Measurements from ENCODE around the gene AASS.

AASS gene

GRCh38 chr7:122046402-122046801 is 97.6 kb downstream of the AASS start:
- no peak overlapping the region for H3K4me3 ChIP-seq (ENCODE audit: low read depth in 1 of 2, low read length in 1 of 2)
- H3K27me3 ChIP-seq, result no peaks in the 10 kb centered on the region
- TF ChIP-seq, protein P1, sequence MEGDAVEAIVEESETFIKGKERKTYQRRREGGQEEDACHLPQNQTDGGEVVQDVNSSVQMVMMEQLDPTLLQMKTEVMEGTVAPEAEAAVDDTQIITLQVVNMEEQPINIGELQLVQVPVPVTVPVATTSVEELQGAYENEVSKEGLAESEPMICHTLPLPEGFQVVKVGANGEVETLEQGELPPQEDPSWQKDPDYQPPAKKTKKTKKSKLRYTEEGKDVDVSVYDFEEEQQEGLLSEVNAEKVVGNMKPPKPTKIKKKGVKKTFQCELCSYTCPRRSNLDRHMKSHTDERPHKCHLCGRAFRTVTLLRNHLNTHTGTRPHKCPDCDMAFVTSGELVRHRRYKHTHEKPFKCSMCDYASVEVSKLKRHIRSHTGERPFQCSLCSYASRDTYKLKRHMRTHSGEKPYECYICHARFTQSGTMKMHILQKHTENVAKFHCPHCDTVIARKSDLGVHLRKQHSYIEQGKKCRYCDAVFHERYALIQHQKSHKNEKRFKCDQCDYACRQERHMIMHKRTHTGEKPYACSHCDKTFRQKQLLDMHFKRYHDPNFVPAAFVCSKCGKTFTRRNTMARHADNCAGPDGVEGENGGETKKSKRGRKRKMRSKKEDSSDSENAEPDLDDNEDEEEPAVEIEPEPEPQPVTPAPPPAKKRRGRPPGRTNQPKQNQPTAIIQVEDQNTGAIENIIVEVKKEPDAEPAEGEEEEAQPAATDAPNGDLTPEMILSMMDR (IDR thresholded peaks at IDR 0.05), result no peak
- no peaks in the 10 kb centered on the region for H3K4me1 ChIP-seq (ENCODE audit: control insufficient read depth in 1 of 2, insufficient read depth in 1 of 2, low read depth in 1 of 2, low read length in 1 of 2)
- H3K27ac ChIP-seq, result no peak overlapping the region
- H3K9me3 ChIP-seq, result no peaks in the 10 kb centered on the region
- no peaks in the 10 kb centered on the region for H3K36me3 ChIP-seq

DNA sequence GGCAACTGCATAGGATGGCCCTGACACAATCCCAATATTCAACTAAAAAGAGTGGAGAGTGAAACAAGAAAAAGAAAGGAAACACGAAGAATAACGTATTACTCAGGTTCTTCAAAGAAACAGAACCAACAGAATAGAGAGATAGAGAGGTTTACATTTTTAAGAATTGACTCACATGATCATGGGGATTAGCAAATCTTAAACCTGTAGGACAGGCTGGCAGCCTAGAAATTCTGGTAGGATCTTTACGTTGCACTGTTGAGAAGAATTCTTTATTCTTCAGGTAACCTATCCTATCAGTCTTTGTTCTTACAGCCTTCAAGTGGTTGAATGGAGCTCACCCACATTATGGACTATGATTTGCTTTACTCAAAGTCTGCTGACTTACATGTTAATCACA is 103.9 kb downstream of the AASS start:
- Histone ChIP-seq H3K9me3 (no peaks in the 10 kb centered on the region), H3K27ac (no peak overlapping the region), H3K4me3 (ENCODE audit: low read depth in 1 of 2, low read length in 1 of 2) (no peak overlapping the region), H3K4me1 (ENCODE audit: control insufficient read depth in 1 of 2, insufficient read depth in 1 of 2, low read depth in 1 of 2, low read length in 1 of 2) (no peaks in the 10 kb centered on the region), H3K27me3 (no peaks in the 10 kb centered on the region), H3K36me3 (no peaks in the 10 kb centered on the region)
- TF ChIP-seq, protein P1 (IDR thresholded peaks at IDR 0.05), result no peak

DNA sequence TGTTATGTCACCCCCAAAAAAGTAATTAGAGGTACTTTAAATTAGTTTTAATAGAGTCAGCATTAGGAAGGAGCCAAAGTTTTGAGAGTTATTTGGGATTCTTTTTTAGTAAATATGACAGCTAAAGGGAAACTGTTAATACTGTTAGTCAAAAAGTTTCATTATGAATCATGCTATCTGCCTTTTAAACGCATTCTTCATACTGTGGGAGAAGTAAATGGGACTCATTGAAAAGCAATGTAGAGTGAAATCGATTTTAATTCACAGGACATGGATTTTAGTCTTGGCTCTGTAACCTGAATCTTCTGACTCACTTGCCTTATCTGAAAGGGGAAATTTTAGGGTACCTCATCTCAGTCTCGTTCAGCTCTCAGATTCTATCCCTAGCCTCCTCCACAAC is 105.1 kb downstream of the AASS start:
- TF ChIP-seq, protein P1 (IDR thresholded peaks at IDR 0.05), result no peak

DNA sequence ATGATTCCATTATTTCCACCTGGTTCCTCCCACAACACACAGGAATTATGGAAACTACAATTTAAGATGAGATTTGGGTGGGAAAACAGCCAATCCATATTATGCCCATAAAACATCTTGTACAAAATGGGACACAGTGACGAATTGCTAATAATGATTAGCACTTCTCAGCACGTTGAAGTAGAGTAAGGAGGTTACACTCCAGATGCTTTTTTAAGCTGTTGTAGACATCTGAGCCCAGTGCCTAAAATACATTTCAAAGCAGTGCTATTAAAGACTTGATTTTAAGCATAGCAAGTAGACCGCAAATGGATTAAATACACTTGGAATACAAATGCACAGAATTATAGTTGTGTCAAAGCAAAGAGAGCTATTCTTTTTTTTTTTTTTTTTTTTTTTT is 105.9 kb downstream of the AASS start:
- Histone ChIP-seq H3K4me1 (ENCODE audit: control insufficient read depth in 1 of 2, insufficient read depth in 1 of 2, low read depth in 1 of 2, low read length in 1 of 2) (no peaks in the 10 kb centered on the region), H3K27me3 (no peaks in the 10 kb centered on the region), H3K9me3 (no peaks in the 10 kb centered on the region), H3K4me3 (ENCODE audit: low read depth in 1 of 2, low read length in 1 of 2) (no peak overlapping the region), H3K36me3 (no peaks in the 10 kb centered on the region), H3K27ac (no peak overlapping the region)
- TF ChIP-seq, protein P1 (IDR thresholded peaks at IDR 0.05), result no peak

More for the DNA sequence above, 105.1 kb downstream of the AASS start:
- Histone ChIP-seq H3K36me3 (no peaks in the 10 kb centered on the region), H3K9me3 (no peaks in the 10 kb centered on the region), H3K4me1 (ENCODE audit: control insufficient read depth in 1 of 2, insufficient read depth in 1 of 2, low read depth in 1 of 2, low read length in 1 of 2) (no peaks in the 10 kb centered on the region), H3K27me3 (no peaks in the 10 kb centered on the region), H3K27ac (no peak overlapping the region), H3K4me3 (ENCODE audit: low read depth in 1 of 2, low read length in 1 of 2) (no peak overlapping the region)

- Histone ChIP-seq H3K27ac (no peak overlapping the region), H3K4me1 (ENCODE audit: control insufficient read depth in 1 of 2, insufficient read depth in 1 of 2, low read depth in 1 of 2, low read length in 1 of 2) (no peaks in the 10 kb centered on the region), H3K36me3 (no peaks in the 10 kb centered on the region), H3K27me3 (no peaks in the 10 kb centered on the region), H3K4me3 (ENCODE audit: low read depth in 1 of 2, low read length in 1 of 2) (no peak overlapping the region), H3K9me3 (no peaks in the 10 kb centered on the region)
- TF ChIP-seq, protein P1 (IDR thresholded peaks at IDR 0.05), result no peak
These were observed 108.2 kb downstream of the AASS start for GRCh38 chr7:122035876-122036275.

DNA sequence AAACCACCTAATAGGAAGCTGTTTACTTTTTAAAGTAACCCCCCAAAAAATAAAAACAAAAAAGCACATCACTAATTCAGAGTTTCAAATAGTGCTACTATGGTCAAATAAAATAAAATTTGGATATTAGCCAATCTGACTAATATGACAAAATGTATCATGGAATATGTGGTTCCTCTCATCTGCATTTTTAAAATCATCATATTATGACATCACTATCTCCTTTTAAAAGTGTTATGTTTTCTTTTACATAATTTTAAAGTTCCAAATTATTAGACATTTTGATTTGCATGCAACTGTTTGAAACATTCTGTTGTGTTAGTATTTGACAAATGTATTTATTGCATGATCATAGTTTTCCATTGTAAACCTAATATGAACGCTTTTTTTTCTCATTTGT is 110.4 kb downstream of the AASS start:
- no peaks in the 10 kb centered on the region for H3K27me3 ChIP-seq
- H3K9me3 ChIP-seq, result no peaks in the 10 kb centered on the region
- no peak overlapping the region for H3K27ac ChIP-seq
- TF ChIP-seq, protein P1 (IDR thresholded peaks at IDR 0.05), result no peak
- H3K36me3 ChIP-seq, result no peaks in the 10 kb centered on the region
- no peaks in the 10 kb centered on the region for H3K4me1 ChIP-seq (ENCODE audit: control insufficient read depth in 1 of 2, insufficient read depth in 1 of 2, low read depth in 1 of 2, low read length in 1 of 2)
- H3K4me3 ChIP-seq (ENCODE audit: low read depth in 1 of 2, low read length in 1 of 2), result no peak overlapping the region

Data from neutrophil (primary cell).